ENCODE measurements around the gene ACP3.

Gene ACP3

GRCh38 chr3:132347811-132348210 lies 30.6 kb downstream of the ACP3 start:
- H3K4me3 ChIP-seq (ENCODE audit: low read depth, low read length): no peak overlapping the region
- no peak for TF ChIP-seq CTCF (IDR thresholded peaks at IDR 0.05; ENCODE audit: borderline replicate concordance, insufficient read depth, low read depth, low read length)

DNA sequence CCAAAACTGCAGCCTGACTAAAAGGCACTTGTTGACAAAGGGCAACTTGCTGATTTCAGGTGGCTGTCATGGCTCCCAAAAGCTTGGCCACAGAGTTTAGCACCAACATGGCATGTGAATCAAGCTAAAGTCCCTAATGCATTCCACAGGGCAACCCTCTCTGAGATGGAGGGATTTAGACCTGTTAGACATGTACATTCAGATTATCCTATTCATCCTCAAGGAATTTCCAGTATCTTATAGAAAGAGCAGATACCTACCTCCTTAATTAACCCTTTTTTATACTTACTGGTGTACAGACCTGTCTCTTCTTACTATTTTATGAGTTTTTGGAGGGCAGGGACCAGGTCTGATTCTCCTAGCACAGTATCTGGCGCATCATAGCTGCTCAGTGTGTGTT lies 31.3 kb downstream of the ACP3 start:
- no peak for TF ChIP-seq CTCF (IDR thresholded peaks at IDR 0.05; ENCODE audit: borderline replicate concordance, insufficient read depth, low read depth, low read length)
- no peak overlapping the region for H3K4me3 ChIP-seq (ENCODE audit: low read depth, low read length)

DNA sequence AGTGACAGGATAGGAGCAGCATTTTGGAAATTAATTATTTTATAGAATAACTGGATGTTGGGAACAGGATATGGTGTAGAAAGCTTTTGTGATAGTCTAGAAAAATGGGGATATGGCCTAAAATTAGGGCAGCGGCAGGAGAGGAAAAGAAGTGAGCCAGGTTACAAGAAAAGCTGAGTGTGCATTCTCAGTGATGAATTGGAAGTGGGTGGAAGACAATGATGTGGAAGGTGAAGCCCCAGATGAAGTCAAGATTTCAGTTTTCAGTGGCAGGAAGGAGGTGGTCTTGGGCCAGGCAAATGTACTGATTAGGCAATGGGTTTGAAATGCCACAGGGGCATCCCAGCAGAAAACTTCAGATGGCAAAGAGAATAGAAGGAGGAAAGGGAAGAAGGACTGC lies 33.6 kb downstream of the ACP3 start:
- TF ChIP-seq CTCF (IDR thresholded peaks at IDR 0.05; ENCODE audit: borderline replicate concordance, insufficient read depth, low read depth, low read length): no peak
- H3K4me3 ChIP-seq (ENCODE audit: low read depth, low read length): no peak overlapping the region

DNA sequence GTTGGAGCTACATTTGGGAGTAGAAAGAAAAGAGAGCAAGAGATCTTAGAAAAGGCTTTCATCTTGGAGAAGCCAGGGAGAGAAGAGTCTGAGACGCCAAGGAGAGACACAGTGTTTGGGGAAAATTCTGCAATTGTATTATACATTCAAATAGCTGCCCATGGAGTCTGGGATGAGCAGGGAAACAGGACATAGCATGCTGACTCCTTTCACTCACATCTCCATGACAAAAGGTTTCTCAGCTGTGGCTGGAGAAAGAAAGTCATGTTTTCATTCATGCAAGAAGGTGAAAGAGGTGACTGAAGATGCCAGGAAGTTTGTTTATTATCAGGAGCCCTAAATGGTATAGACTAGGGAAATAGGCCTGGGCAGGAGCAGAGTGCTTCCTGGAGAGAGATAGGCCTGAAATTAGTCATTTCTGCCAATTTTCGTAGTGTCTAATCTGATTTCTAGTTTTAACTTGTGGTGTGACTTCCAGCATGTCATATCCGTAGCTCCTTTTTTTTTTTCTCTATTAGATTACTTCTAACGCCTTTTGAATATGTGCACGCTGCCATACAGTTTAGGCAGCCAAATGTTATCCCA lies 34.1 kb downstream of the ACP3 start:
- no peak overlapping the region for H3K4me3 ChIP-seq (ENCODE audit: low read depth, low read length)
- TF ChIP-seq CTCF (IDR thresholded peaks at IDR 0.05; ENCODE audit: borderline replicate concordance, insufficient read depth, low read depth, low read length): no peak

- TF ChIP-seq CTCF (IDR thresholded peaks at IDR 0.05; ENCODE audit: borderline replicate concordance, insufficient read depth, low read depth, low read length): peak; percentile 76
- no peak overlapping the region for H3K4me3 ChIP-seq (ENCODE audit: low read depth, low read length)
Observed at GRCh38 chr3:132352556-132353143, 35.4 kb downstream of the ACP3 start.

DNA sequence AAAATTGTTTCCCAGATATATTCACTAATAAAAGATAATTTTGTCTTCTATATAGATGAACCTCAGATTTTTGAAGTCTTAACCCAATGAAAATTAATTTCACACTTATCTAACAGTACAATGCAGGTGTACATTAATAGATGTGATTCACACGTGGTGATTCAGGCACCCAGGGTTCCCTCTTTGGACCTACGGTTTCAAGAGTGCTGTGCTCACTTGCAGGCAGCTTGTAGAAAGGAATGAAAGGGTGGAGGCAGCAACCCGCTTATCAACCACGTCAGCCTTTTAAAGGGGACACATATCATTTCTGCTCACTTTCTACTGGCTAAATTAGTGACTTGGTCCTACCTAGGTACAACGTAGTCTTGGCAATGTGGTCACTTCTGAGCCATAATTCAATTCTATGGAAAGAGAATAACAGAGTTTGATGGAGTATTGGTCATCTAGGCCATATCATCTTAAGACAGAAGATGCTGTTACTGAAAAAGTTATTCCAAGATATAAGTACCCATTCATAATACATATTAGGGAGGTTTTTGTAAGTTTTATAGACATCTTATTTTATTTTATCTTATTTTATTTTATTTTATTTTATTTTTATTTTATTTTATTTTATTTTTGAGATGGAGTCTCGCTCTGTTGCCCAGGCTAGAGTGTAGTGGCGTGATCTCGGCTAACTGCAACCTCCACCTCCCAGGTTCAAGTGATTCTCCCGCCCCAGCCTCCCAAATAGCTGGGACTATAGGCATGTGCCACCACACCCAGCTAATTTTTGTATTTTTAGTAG lies 37.9 kb downstream of the ACP3 start:
- H3K4me3 ChIP-seq (ENCODE audit: low read depth, low read length): no peak overlapping the region
- TF ChIP-seq CTCF (IDR thresholded peaks at IDR 0.05; ENCODE audit: borderline replicate concordance, insufficient read depth, low read depth, low read length): no peak

DNA sequence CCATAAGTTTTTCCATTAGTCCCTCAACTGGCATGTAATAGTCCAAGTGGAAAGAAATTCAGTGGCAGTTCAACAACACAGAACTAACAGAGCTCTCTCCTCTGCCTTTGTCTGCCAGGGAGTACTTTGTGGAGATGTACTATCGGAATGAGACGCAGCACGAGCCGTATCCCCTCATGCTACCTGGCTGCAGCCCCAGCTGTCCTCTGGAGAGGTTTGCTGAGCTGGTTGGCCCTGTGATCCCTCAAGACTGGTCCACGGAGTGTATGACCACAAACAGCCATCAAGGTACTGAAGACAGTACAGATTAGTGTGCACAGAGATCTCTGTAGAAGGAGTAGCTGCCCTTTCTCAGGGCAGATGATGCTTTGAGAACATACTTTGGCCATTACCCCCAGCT lies 39.4 kb downstream of the ACP3 start:
- H3K4me3 ChIP-seq (ENCODE audit: low read depth, low read length): no peak overlapping the region
- no peak for TF ChIP-seq CTCF (IDR thresholded peaks at IDR 0.05; ENCODE audit: borderline replicate concordance, insufficient read depth, low read depth, low read length)

All from GM12875 (cell line).